GM12875 (cell line): Measurements from ENCODE around the gene TMEM81.

Source experiments
- H3K4me3 ChIP-seq: one replicate; pipeline ENCODE4 v1.5.1; 2011; ENCODE audit warnings: low read depth, low read length, control low read depth
- CTCF ChIP-seq: IDR thresholded peaks from 2 replicates; pipeline ENCODE4 v1.5.1; 2011; ENCODE audit warnings: low read depth, mild to moderate bottlenecking, control low read depth, inconsistent platforms, low read length, moderate library complexity, borderline replicate concordance; ENCODE audit not compliant: insufficient read depth

Gene TMEM81

GRCh38 chr1:205054013-205054412, 30.2 kb downstream of the TMEM81 start:
- H3K4me3 ChIP-seq, result no peak overlapping the region
- TF ChIP-seq CTCF, result no peak

DNA sequence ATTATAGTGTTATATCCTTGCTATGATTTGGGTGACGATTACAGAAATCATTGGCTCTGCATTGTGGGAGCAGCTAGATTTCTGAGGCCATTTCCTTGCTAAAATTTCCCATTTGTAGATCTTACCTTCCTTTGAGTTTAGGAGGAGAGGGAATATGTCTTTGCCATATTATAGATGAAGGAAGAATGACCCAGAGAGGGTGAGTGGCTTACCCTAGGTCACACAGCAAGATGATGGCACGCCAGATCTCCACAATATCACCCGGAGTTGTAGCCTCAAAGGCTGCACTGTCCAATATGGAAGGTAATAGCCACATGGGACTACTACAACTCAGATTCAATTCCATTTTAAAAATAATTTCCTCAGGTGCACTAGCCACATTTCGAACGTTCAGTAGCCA, 31.0 kb downstream of the TMEM81 start:
- no peak for TF ChIP-seq CTCF
- H3K4me3 ChIP-seq, result no peak overlapping the region

DNA sequence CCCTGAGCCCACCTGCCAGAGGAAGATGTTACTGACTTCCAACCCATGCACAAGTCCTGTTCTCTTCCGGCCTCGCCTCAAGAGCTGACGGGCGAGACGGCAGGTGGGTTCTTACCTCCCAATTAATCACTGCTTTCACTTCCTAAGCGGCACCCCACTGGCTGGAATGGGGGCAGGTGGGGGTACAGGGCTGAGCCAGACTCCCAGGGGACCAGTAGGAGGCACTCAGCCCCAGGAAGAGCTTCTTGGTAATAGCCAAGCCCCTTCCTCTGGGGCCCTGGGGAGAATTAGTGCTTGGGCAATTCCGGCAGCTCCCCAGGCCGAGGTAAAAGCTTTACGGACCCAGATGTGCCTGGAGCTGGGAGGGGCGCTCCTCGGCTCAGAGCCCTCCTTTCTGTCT, 31.6 kb downstream of the TMEM81 start:
- H3K4me3 ChIP-seq, result no peak overlapping the region
- TF ChIP-seq CTCF, result no peak

GRCh38 chr1:205049479-205049878, 34.8 kb downstream of the TMEM81 start:
- no peak overlapping the region for H3K4me3 ChIP-seq
- no peak for TF ChIP-seq CTCF

DNA sequence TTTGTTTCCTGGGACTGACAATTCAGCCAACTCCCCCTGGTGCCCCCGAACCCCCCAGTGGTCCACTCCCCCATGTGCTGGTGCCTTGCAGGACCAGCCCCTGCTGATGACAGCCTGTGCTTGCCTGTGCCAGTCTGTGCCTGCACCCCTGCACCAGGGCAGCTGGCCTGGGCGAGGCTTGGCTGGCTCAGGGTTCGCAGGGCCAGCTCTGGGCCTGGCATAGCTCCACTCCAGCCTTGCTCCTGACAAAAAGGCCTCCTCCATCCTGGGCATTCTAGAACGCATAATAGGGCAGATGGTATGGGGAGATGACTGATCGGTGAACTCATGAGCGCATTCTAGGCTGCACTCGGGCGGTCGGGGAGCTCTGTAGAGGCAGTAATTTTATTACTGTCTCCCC, 35.9 kb downstream of the TMEM81 start:
- no peak overlapping the region for H3K4me3 ChIP-seq
- TF ChIP-seq CTCF, result no peak

- no peak for TF ChIP-seq CTCF
- H3K4me3 ChIP-seq, result no peak overlapping the region
These were observed 36.5 kb downstream of the TMEM81 start for GRCh38 chr1:205047764-205048231.

GRCh38 chr1:205046870-205047269, 37.4 kb downstream of the TMEM81 start:
- TF ChIP-seq CTCF, result no peak
- no peak overlapping the region for H3K4me3 ChIP-seq
